Liver (tissue), 9 donors: ENCODE measurements around the gene PKIG. TPM values are rescaled to one million over a fixed set of nuclear protein-coding genes. Genes with fewer than 3 reads are reported as not detected.

Experiments
- DNase-seq: peaks from one replicate; pipeline ENCODE4 v3.0.0-alpha.2; 2017; ENCODE audit warnings: low spot score
- H3K27ac ChIP-seq, 2 donors: one replicate each; pipeline ENCODE4 v1.7.0; 2013; ENCODE audit warnings: inconsistent platforms in 2 of 2, low read length in 2 of 2, control low read depth in 1 of 2, low read depth in 1 of 2, mild to moderate bottlenecking in 1 of 2
- H3K27me3 ChIP-seq, 4 donors: one replicate each; pipeline versions ENCODE4 v1.6.1 to v1.7.0; 2013; ENCODE audit warnings: low read length in 3 of 4, inconsistent platforms in 1 of 4, mild to moderate bottlenecking in 1 of 4, moderate library complexity in 1 of 4; ENCODE audit not compliant: control insufficient read depth in 4 of 4, insufficient read depth in 4 of 4
- H3K36me3 ChIP-seq, 4 donors: one replicate each; pipeline versions ENCODE4 v1.6.1 to v1.7.0; 2013; ENCODE audit warnings: low read length in 3 of 4, mild to moderate bottlenecking in 3 of 4, low read depth in 1 of 4, moderate library complexity in 1 of 4; ENCODE audit not compliant: control insufficient read depth in 4 of 4, insufficient read depth in 3 of 4
- H3K4me1 ChIP-seq, 4 donors: one replicate each; pipeline versions ENCODE4 v1.6.1 to v1.7.0; 2013; ENCODE audit warnings: low read length in 3 of 4, mild to moderate bottlenecking in 3 of 4, moderate library complexity in 1 of 4; ENCODE audit not compliant: control insufficient read depth in 4 of 4, insufficient read depth in 4 of 4
- H3K4me3 ChIP-seq, 3 donors: one replicate each; pipeline versions ENCODE4 v1.6.1 to v1.7.0; 2013; ENCODE audit warnings: low read length in 3 of 3, control low read depth in 1 of 3, low read depth in 1 of 3, mild to moderate bottlenecking in 1 of 3
- H3K9ac ChIP-seq, 2 donors: one replicate each; pipeline ENCODE4 v1.7.0; 2013; ENCODE audit warnings: low read length in 2 of 2, mild to moderate bottlenecking in 2 of 2, moderate library complexity in 2 of 2, control low read depth in 1 of 2, low read depth in 1 of 2
- H3K9me3 ChIP-seq, 4 donors: one replicate each; pipeline versions ENCODE4 v1.6.1 to v1.7.0; 2013; ENCODE audit warnings: low read length in 3 of 4; ENCODE audit not compliant: control insufficient read depth in 4 of 4
- CTCF ChIP-seq: fragments of 150-350 bp; IDR thresholded peaks from 2 replicates; pipeline ENCODE4 v1.5.1; 2017; ENCODE audit warnings: improper control_type of control experiment, low read depth, low read length; ENCODE audit not compliant: missing input control
- EGR1 ChIP-seq, 2 donors: IDR thresholded peaks; 2 replicates each; pipeline ENCODE4 v1.6.1; 2016 to 2018; ENCODE audit warnings: antibody characterized with exemption in 2 of 2, low read depth in 2 of 2
- FOXA1 ChIP-seq: IDR thresholded peaks from 2 replicates; pipeline ENCODE4 v1.6.1; 2016; ENCODE audit warnings: antibody characterized with exemption
- FOXA2 ChIP-seq: IDR thresholded peaks from 2 replicates; pipeline ENCODE4 v1.6.1; 2016; ENCODE audit warnings: antibody characterized with exemption
- GABPA ChIP-seq, 2 donors: IDR thresholded peaks in 1 of 2; conservative IDR thresholded peaks in 1 of 2; 2 replicates each; pipeline ENCODE4 v1.6.1; 2016; ENCODE audit warnings: antibody characterized with exemption in 2 of 2, mild to moderate bottlenecking in 1 of 2, moderate library complexity in 1 of 2
- HNF4A ChIP-seq, 2 donors: conservative IDR thresholded peaks; 2 replicates each; pipeline ENCODE4 v1.6.1; 2016; ENCODE audit warnings: antibody characterized with exemption in 2 of 2, mild to moderate bottlenecking in 2 of 2
- HNF4G ChIP-seq: IDR thresholded peaks from 2 replicates; pipeline ENCODE4 v1.6.1; 2016; ENCODE audit warnings: antibody characterized with exemption
- JUND ChIP-seq, 2 donors: IDR thresholded peaks; 2 replicates each; pipeline ENCODE4 v1.6.1; 2016; ENCODE audit warnings: antibody characterized with exemption in 2 of 2
- MAX ChIP-seq: IDR thresholded peaks from 2 replicates; pipeline ENCODE4 v1.6.1; 2016; ENCODE audit warnings: antibody characterized with exemption
- REST ChIP-seq: IDR thresholded peaks from 2 replicates; pipeline ENCODE4 v1.6.1; 2016; ENCODE audit warnings: antibody characterized with exemption, mild to moderate bottlenecking
- RXRA ChIP-seq, 2 donors: IDR thresholded peaks; 2 replicates each; pipeline ENCODE4 v1.6.1; 2017 to 2018; ENCODE audit warnings: antibody characterized with exemption in 2 of 2, mild to moderate bottlenecking in 1 of 2
- YY1 ChIP-seq: IDR thresholded peaks from 2 replicates; pipeline ENCODE4 v1.6.1; 2016; ENCODE audit warnings: antibody characterized with exemption, mild to moderate bottlenecking
- WGBS: extraction: QIAGEN DNeasy Blood & Tissue Kit; methylation state at CpG from one replicate; pipeline ENCODE4 v1.1.7; 2013; 5-methylcytosine and 5-hydroxymethylcytosine counted together
- polyA plus RNA-seq, 2 donors: library from polyadenylated mRNA; stranded (reverse) in 1 of 2; unstranded in 1 of 2; fragments of 200-250 nt in 1 of 2; fragments of >200 nt in 1 of 2; fragmentation: Nextera tagmentation in 1 of 2; extraction: Ambion mirVana in 1 of 2; gene quantifications; one replicate each; pipeline versions ENCODE4 v1.2.1 to v1.2.3, GENCODE V29; 2013 to 2015
- total RNA-seq, 2 donors: library from RNA; depleted of rRNA; stranded (reverse); fragments of >200 nt; gene quantifications; one replicate each; pipeline ENCODE4 v1.2.3, GENCODE V29; 2014
- TF ChIP-seq, protein P1 (sequence below): IDR thresholded peaks from 2 replicates; pipeline ENCODE4 v1.6.1; 2016; ENCODE audit warnings: antibody characterized with exemption
- donor health status: healthy.
- donor health status: healthy.
- donor health status: healthy.
- donor health status: healthy.
- donor health status: healthy.

The PKIG gene
- total and polyA plus RNA-seq, 4 donors = 10.6 to 24.3 (median 23.4) TPM

- H3K9ac ChIP-seq = no peak overlapping the region
- no peak overlapping the region for H3K27ac ChIP-seq
Measured at GRCh38 chr20:44616604-44616964, 34.2 kb downstream of the PKIG start.

DNA sequence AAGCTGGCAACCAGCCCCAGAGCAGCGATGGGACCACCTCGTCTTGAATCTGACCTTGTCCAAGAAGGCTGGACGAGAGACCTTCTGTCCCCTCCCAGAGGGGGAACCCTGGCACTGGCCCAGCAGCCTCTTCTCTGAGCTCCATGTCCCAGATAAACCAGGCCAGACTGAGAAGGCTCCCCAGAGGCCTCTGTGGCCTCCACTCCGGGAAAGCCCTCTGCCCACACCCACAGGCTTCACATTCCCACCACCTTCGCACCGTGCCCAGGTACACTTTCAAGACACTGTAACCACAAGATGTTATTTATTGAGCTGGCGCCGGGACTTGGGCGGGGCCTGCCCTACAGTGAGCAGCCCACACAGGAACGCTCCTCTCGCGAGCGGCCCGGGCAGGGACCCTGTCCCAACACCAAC, 35.9 kb downstream of the PKIG start:
- Histone ChIP-seq H3K9me3 (peaks cover 0 to 3% (median under 1%) of the 10 kb centered on the region in 4 donors), H3K9ac (no peak overlapping the region), H3K27ac (no peak overlapping the region), H3K27me3 (no peaks in the 10 kb centered on the region), H3K4me1 (no peaks in the 10 kb centered on the region), H3K4me3 (no peak overlapping the region), H3K36me3 (peaks cover 3 to 31% (median 7%) of the 10 kb centered on the region in 4 donors)
- TF ChIP-seq JUND (IDR thresholded peaks at IDR 0.05) (no peak), MAX (no peak), FOXA2 (no peak), CTCF (no peak)
- no peak for DNase-seq
- 77% methylated on average over 14 of the region's 14 CpGs for WGBS

More at GRCh38 chr20:44616604-44616964, 34.2 kb downstream of the PKIG start:
- Histone ChIP-seq H3K36me3 (peaks cover 3 to 31% (median 7%) of the 10 kb centered on the region in 4 donors), H3K9me3 (no peaks in the 10 kb centered on the region), H3K27me3 (no peaks in the 10 kb centered on the region), H3K4me3 (no peak overlapping the region), H3K4me1 (no peaks in the 10 kb centered on the region)
- TF ChIP-seq HNF4A (conservative IDR thresholded peaks at IDR 0.05) (no peak), HNF4G (no peak), EGR1 (IDR thresholded peaks at IDR 0.05; ENCODE audit: low read depth in 2 of 2) (no peak), CTCF (no peak), GABPA (IDR thresholded peaks at IDR 0.05 in 1 of 2, conservative IDR thresholded peaks at IDR 0.05 in 1 of 2) (no peak)
- 80% methylated on average over 14 of the region's 14 CpGs for WGBS
- no peak for DNase-seq

- no peak for TF ChIP-seq FOXA1
- TF ChIP-seq JUND (IDR thresholded peaks at IDR 0.05) = no peak
- no peak for TF ChIP-seq REST
- no peak for TF ChIP-seq FOXA2
- no peak for TF ChIP-seq CTCF
- TF ChIP-seq RXRA (IDR thresholded peaks at IDR 0.05) = no peak
- TF ChIP-seq, protein P1, sequence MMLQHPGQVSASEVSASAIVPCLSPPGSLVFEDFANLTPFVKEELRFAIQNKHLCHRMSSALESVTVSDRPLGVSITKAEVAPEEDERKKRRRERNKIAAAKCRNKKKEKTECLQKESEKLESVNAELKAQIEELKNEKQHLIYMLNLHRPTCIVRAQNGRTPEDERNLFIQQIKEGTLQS = no peak
- TF ChIP-seq MAX = no peak
- no peak for TF ChIP-seq HNF4G
- no peak for TF ChIP-seq GABPA (IDR thresholded peaks at IDR 0.05 in 1 of 2, conservative IDR thresholded peaks at IDR 0.05 in 1 of 2)
- TF ChIP-seq YY1 = no peak
- Histone ChIP-seq H3K4me3 (no peak overlapping the region), H3K9ac (no peak overlapping the region), H3K4me1 (no peaks in the 10 kb centered on the region), H3K27me3 (no peaks in the 10 kb centered on the region), H3K36me3 (peaks cover 3 to 26% (median 7%) of the 10 kb centered on the region in 4 donors), H3K9me3 (peaks cover 0 to 3% (median under 1%) of the 10 kb centered on the region in 4 donors), H3K27ac (no peak overlapping the region)
- DNase-seq = no peak
- WGBS = 99% methylated on average over 7 of the region's 7 CpGs
Measured at GRCh38 chr20:44619294-44619693, 36.9 kb downstream of the PKIG start.
